Hindlimb muscle (tissue), 1 donor: ENCODE measurements around the gene RPS14. TPM values are rescaled to one million over a fixed set of nuclear protein-coding genes. Genes with fewer than 3 reads are reported as not detected.

ENCODE experiments used
- DNase-seq: peaks from one replicate; pipeline ENCODE4 v3.0.0-alpha.2; 2013
- polyA plus RNA-seq: library from polyadenylated mRNA; unstranded; fragments of 120-200 nt; gene quantifications from one replicate; pipeline ENCODE4 v1.2.1, GENCODE V29; 2013; ENCODE audit not compliant: insufficient read length

Gene RPS14
- polyA plus RNA-seq, 1 donor: 2,799 TPM

- no peak for DNase-seq
These were observed 50.6 kb downstream of the RPS14 start for GRCh38 chr5:150398722-150399523.

- no peak for DNase-seq
These were observed 51.5 kb downstream of the RPS14 start for GRCh38 chr5:150397782-150398721.

- no peak for DNase-seq
These were observed 52.3 kb downstream of the RPS14 start for GRCh38 chr5:150397146-150397781.

GRCh38 chr5:150396267-150396666 lies 53.3 kb downstream of the RPS14 start:
- DNase-seq: no peak

- no peak for DNase-seq
These were observed 53.9 kb downstream of the RPS14 start for GRCh38 chr5:150395688-150395975.

GRCh38 chr5:150394912-150395687 lies 54.4 kb downstream of the RPS14 start:
- DNase-seq: no peak

- DNase-seq: no peak
These were observed 55.4 kb downstream of the RPS14 start for GRCh38 chr5:150394131-150394530.

- no peak for DNase-seq
These were observed 56.4 kb downstream of the RPS14 start for GRCh38 chr5:150393096-150393645.

- no peak for DNase-seq
These were observed 56.9 kb downstream of the RPS14 start for GRCh38 chr5:150392680-150393079.

Other genes starting within 250 kb of the RPS14 start
- 116 TPM for gene CAMK2A, start 160.0 kb downstream of the RPS14 start, polyA plus RNA-seq
- 8.2 TPM for gene ARSI, start 146.8 kb downstream of the RPS14 start, polyA plus RNA-seq
- gene TCOF1, start 92.0 kb downstream of the RPS14 start, polyA plus RNA-seq: 23.5 TPM
- 195 TPM for gene CD74, start 36.8 kb downstream of the RPS14 start, polyA plus RNA-seq
- gene NDST1, start 58.4 kb upstream of the RPS14 start, polyA plus RNA-seq: 48.2 TPM
- gene SYNPO, start 190.9 kb upstream of the RPS14 start, polyA plus RNA-seq: 32.8 TPM
- gene MYOZ3, start 211.5 kb upstream of the RPS14 start, polyA plus RNA-seq: 12.5 TPM